Left hindlimb (tissue), 1 donor: ENCODE results near the gene CDS2.

Experiments
- DNase-seq: peaks from one replicate; pipeline ENCODE4 v3.0.0-alpha.2; 2018

Gene CDS2

DNA sequence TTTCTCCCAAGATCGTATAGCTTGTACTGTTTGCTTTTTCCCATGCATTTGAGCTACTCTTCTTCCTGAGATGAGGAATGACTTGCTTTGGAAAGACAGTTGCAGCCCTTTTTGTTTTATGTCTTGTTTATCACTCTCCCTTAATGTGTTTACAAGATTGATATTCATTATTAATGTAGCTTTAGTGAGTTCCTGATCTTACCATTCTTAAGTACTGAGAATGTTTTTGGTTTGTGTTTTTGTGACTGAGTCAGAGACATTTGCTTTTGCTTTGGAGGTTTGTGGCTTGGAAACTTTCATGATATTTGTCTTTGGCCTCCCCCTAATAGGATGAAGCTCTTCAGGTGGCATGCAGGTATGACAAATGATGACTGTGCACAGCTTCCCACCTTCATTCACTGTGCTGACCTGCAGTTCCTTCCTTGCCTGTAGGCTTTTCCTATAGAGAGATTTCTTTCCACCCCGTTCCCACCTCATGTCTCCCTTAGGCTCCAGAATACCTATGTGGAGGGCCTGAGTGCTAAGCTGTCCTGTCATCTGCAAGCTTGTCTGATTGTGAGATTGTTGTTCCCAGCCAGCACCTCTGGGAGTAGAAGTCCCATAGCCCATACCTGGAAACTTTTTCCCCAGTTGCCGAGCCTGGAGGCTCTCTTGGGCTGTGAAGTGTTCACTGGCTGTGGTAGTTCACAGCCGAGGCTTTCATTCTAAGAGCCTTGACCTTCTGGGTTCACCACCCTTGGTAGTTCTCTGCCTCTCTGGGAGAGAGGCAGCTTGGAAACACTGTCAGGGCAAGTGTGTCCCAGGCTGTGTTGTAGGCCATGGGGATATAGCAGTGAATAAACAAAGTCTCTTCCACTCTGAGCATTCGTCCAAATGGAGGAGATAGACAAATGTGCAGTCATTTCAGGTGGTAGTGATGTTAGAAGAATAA is 27.1 kb downstream of the CDS2 start:
- DNase-seq, result no peak

- no peak for DNase-seq
Observed at GRCh38 chr20:5154543-5154925, 27.7 kb downstream of the CDS2 start.

DNA sequence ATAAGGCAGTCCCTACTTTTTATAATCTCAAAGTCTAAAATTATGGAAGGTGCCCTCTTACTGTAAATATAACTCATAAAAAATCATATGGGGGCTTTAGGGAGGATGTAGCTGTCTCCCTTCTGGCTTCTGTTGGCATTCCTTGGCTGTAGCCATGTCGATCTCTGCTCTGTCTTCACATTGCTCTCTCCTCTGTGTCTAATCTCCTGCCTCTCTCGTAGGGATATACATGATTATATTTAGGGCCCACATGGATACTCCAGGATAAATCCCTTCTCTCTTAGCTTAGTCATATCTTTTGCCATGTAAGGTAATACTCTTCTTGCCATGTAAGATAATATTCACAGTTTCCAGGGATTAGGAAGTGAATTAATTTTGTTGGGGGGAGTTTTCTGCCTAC is 28.6 kb downstream of the CDS2 start:
- no peak for DNase-seq

DNA sequence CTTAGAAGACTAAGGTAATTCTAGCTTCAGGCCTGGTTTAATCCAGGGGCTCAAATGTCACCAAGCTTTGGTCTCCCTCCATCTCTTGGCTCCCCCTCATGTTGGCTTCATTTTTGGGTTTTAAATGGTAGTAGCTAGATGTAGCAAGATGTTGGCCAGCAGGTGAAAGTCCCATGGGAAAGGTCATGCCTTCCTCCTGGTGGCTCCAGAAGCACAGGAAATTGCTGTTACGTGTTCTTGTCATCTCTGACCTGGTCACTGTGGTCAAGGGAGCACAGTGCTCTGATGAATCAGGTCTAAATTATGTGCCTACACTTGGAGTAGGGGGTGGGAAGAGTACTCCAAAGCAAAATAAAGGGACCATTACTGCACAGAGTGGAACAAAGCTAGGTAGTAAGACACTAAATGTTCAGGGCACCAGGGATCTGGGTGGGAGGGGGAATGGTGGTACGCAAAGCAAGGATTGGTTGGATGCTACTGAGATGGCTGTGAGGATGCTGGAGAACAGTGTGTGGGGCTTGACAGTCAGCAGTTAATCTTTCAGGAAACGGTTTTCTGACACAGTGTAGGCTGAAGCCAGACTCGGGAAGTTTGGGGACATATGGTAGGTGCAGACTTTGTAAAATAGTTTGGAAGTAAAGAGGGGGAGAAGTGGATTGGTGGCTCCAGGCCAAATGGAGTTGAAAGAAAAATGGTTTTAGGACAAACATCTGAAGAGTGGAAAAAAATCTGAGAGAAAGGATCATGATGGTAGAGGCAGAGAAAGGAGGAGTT is 30.1 kb downstream of the CDS2 start:
- no peak for DNase-seq

DNA sequence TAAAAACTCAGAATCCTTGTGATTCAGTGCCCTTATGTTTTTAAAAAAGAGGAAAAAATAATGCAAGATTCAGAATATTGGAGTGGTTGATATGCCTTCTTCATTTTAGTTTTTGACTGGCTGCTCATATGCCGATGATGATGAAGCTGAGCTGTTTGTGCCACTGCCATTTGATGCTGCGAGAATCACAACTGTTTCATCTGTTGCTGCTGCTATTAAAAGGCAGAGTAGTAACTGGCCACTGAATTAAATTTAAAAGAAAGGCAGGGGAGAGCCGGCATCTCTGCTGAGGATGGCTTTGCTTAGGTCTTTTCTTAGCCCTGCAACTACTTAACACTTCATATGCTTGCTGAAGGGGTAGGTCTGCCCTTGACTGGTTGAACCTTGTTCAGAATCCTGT is 33.1 kb downstream of the CDS2 start:
- DNase-seq, result no peak

- no peak for DNase-seq
Observed at GRCh38 chr20:5160882-5161281, 34.1 kb downstream of the CDS2 start.

DNA sequence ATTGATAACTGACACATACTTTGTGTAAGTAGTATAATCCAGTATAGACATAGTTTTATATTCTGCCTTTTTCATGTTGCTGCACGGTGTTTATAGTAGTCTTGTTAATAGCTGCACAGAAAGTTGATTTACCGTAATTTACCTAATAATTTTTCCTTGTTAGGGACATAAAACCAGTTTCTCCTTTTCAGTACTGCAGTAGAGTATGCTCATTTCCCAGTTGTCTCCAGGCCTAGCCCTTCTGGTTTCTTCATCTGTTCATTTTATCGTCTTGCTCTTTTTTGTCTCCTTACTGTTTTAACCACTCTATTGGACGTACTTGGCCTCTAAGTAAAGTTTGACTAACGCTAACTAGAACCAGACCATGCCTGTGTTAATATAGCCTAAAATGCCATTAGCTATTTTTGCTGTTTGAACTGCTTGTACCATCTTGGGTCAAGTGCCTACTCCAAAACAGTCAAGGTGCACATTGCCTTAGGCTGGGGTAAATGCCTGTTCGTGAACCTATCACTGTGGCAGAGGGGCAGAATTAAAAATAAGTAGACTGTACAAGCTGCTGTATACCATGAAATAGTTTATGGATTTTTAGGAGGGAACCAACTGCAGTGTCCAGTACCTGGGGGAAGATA is 34.8 kb downstream of the CDS2 start:
- DNase-seq, result no peak

- no peak for DNase-seq
Observed at GRCh38 chr20:5164645-5165625, 38.1 kb downstream of the CDS2 start.

GRCh38 chr20:5168651-5169396 is 42.0 kb downstream of the CDS2 start:
- DNase-seq, result no peak

DNA sequence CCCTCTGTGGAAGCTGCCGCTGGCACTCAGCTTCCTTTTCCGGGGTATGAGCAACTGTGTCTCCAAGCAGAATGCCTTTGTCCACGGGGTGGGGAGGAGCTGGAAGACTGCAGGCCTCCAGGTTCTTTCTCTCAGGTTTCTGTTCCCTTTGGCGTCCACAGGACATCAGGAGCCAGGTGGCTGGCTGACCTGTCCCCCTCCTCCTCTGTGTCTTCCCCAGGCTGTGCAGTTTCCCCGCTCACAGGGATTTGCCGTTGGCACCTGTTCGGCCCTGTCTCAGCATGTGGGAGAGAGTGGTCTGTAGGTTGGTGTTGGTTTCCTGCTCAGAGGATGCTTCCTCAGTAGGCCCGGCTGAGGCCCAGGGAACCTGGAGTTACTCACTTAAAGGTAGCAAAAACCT is 43.5 kb downstream of the CDS2 start:
- DNase-seq, result no peak

DNA sequence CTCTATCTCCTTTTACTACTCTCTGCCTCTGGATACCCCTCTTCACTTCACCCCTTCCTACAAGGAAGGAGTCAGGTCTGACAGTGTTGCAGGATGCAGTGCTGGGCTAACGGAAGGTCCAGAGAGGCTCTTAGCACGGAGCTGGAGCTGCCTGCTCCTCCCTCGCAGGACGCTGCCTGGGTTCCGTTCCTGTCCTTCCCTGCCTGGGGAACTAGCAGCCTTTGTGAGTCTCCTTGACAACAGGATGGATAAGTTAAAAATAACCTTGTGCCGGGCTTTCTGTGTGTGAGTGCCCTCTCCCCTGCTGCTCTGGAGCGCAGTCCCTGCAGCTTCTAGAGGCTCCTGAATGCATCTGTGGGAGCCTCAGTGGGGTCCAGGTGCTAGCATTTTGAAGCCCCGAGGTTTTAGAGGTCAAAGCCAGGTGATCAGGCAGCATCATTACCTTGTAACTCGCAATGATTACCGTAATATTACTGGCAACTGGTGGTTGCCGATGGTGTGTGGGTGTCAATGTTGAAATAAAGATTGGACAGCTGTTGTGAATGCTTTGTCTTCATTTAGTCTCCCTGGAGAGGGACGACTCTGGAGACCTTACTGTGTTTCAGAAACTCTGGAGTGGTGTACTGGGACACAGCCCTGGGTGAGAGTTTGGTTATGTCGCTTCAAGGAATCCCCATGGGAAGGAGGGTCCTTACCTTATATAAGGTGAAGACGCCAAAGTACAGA is 44.4 kb downstream of the CDS2 start:
- DNase-seq, result no peak

DNA sequence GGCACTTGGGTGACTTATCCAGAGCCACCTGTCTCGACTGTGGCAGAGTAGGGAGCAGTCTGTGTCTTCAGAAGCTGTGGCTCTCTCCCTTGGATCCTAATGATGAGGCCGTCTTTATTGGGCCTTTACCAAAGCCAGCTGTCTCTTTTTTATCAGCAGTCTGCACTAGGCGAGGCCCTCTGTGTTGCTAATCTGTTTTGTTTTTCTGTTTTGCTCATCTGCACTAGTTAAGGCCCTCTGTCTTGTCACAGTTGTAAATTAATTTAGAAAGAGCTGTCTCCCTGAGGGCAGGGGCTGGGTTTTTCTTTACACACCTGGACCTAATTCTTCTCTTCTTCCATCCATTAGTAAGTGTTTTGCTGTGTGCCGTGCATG is 45.0 kb downstream of the CDS2 start:
- DNase-seq, result no peak

DNA sequence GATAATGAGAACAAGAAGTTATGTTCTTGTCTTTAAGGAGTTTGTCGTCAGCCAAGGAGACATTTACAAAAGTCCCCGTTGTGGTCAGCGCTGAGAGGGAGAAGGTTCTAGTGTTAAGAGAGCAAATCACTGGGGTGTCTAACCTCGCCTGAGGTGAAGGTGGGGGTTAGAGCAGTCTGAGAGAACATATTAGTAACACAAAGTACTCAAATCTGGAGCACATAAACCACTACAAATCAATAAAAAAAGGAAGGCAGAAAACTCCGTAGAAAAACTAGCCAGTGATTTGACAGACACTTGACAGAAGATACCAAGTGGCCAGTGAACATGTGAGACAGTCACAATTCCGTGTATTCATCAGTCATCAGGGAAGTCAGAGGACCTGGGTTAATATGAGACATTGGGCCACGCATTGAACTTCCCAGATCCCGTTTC is 45.4 kb downstream of the CDS2 start:
- DNase-seq, result no peak

- no peak for DNase-seq
Observed at GRCh38 chr20:5172903-5173463, 46.2 kb downstream of the CDS2 start.

DNA sequence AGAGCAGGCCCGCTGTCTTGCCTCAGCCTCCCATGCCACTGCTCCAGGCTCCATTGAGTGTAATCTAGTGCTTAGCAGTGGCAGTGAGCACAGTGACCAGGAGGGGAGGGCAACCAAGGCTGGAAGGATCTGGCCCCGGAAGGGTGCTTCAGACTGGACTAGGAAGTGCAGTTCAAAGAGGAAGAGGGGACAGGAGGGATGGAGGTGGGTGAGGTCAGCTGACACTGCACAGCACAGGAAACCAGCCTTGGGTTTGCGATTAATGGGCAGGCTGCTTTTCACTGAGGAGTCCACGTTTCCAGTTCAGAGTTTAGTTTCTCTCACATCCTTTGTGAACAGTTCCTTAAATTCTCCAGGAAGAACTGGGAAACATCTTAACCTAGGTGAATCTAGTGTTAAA is 46.9 kb downstream of the CDS2 start:
- DNase-seq, result no peak

- no peak for DNase-seq
Observed at GRCh38 chr20:5177071-5177470, 50.3 kb downstream of the CDS2 start.

GRCh38 chr20:5178046-5178445 is 51.2 kb downstream of the CDS2 start:
- DNase-seq, result no peak

GRCh38 chr20:5180421-5180820 is 53.6 kb downstream of the CDS2 start:
- DNase-seq, result no peak

- DNase-seq, result no peak
Observed at GRCh38 chr20:5180933-5181332, 54.1 kb downstream of the CDS2 start.

DNA sequence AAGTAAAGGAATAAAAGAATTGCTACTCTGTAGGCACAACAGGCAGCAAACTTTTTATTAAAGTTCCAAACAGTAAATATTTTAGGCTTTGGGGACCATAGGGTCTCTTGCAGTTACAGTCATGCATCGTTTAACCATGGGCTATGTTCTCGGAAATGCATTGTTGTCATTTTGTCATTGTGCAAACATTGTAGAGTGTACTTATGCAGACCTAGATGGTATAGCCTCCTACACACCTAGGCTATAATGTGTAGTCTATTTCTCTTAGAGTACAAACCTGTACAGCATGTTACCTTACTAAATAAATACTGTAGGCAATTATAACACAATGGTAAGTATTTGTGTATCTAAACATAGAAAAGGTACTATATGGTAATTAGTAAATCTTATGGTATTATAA is 54.7 kb downstream of the CDS2 start:
- DNase-seq, result no peak

- no peak for DNase-seq
Observed at GRCh38 chr20:5181958-5182357, 55.1 kb downstream of the CDS2 start.
